ENCODE measurements around the gene RBM6.

Gene RBM6

DNA sequence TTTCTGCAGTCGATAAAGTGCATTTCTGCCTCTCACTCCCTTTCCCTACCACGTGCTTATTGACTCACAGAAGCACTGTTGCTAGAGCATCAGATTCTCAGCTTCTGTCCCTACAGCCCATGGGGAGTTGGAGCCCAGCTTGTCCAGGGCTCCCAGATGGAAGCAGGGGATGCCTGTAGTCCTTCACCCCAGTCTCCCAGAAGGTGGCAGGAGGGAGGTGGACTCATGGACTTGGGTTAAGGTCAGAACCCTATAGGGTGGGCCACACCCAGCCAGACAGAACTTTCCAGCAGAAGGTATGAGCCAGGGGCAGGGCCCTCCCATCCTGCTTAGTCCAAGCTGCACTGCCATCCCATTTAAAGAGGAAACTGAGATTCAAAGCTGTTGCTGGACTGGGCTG lies 182.1 kb downstream of the RBM6 start:
- ChIA-PET POLR2A (interaction anchor here (1.3 kb wide), 1 partner anchor 9 kb away, joined by 3 read pairs; no protein-coding TSS in a partner anchor), CTCF (interaction anchor here (0.9 to 8.4 kb wide), 14 partner anchors 10 to 202 kb away, joined by 3 to 194 read pairs (median 10); partner anchors contain the start of gene GNAT1)
- no peak overlapping the region for H3K27ac ChIP-seq (ENCODE audit: insufficient read depth in 1 of 2, low read depth in 1 of 2, low read length in 2 of 2, poor library complexity in 1 of 2, severe bottlenecking in 2 of 2)
- no peak overlapping the region for H3K4me3 ChIP-seq (ENCODE audit: control insufficient read depth in 1 of 7, extremely low read depth in 1 of 7, insufficient read depth in 4 of 7, low read depth in 2 of 7, low read length in 6 of 7)
- no peaks in the 10 kb centered on the region for H3K9me3 ChIP-seq (ENCODE audit: control extremely low read depth in 1 of 5, control insufficient read depth in 4 of 5, insufficient read depth in 2 of 5, low read depth in 1 of 5, low read length in 4 of 5)
- peaks cover 0 to 6% (median 2%) of the 10 kb centered on the region in 4 experiments for H3K4me1 ChIP-seq (ENCODE audit: control extremely low read depth in 1 of 4, control insufficient read depth in 4 of 4, insufficient read depth in 4 of 4, low read length in 3 of 4)
- no peaks in the 10 kb centered on the region for H3K27me3 ChIP-seq (replicated peaks in 2 of 5; ENCODE audit: control insufficient read depth in 4 of 5, insufficient read depth in 5 of 5, low read length in 4 of 5)
- no peak for DNase-seq
- H3K36me3 ChIP-seq (ENCODE audit: control insufficient read depth in 4 of 4, insufficient read depth in 4 of 4, low read length in 3 of 4): peaks cover 5 to 39% (median 29%) of the 10 kb centered on the region in 4 experiments
- 74% methylated on average over 2 of the region's 2 CpGs for WGBS (ENCODE audit: insufficient coverage)

DNA sequence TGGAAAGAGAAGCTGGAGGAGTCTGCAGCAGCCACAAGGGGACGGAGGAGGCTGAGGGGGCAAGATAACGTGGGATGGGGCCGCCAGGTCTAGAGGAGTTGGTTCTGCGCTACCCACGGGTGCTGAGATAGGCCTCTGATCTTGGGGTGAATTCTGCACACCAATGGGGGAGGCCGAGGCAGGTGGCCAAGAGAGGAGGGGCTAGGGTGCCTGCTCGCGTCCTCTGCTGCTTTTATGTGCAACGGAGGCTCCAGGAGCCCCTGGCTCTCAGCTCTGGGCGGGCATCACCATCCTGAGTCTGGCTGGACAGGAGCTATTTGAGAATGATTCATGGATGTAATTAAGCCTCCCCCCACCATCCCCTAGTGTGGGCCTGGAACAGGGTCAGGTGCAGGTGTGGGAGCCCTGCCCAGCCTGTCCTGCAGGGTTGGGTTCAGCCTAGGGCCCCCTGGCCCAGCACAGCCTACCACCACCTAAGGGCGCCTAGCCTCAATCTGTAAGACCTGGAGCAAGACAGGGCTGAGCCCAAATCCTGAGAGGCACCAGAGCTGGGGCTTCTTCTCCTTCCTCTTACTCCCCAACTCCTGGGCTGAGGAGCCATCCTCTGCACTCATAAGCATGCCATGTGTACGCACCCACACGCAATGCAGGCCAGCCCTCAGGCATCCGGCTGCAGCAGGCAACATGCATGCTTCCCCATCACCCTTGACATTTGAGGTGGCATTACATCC lies 182.9 kb downstream of the RBM6 start:
- Histone ChIP-seq H3K36me3 (ENCODE audit: control insufficient read depth in 4 of 4, insufficient read depth in 4 of 4, low read length in 3 of 4) (peaks cover 2 to 32% (median 23%) of the 10 kb centered on the region in 4 experiments), H3K27ac (ENCODE audit: insufficient read depth in 1 of 2, low read depth in 1 of 2, low read length in 2 of 2, poor library complexity in 1 of 2, severe bottlenecking in 2 of 2) (no peak overlapping the region), H3K9me3 (ENCODE audit: control extremely low read depth in 1 of 5, control insufficient read depth in 4 of 5, insufficient read depth in 2 of 5, low read depth in 1 of 5, low read length in 4 of 5) (no peaks in the 10 kb centered on the region), H3K4me3 (ENCODE audit: control insufficient read depth in 1 of 7, extremely low read depth in 1 of 7, insufficient read depth in 4 of 7, low read depth in 2 of 7, low read length in 6 of 7) (no peak overlapping the region), H3K4me1 (ENCODE audit: control extremely low read depth in 1 of 4, control insufficient read depth in 4 of 4, insufficient read depth in 4 of 4, low read length in 3 of 4) (peaks cover 0 to 6% (median 2%) of the 10 kb centered on the region in 4 experiments), H3K27me3 (replicated peaks in 2 of 5; ENCODE audit: control insufficient read depth in 4 of 5, insufficient read depth in 5 of 5, low read length in 4 of 5) (no peaks in the 10 kb centered on the region)
- 89% methylated on average over 14 of the region's 14 CpGs for WGBS (ENCODE audit: insufficient coverage)
- ChIA-PET CTCF (interaction anchor here (0.9 to 8.4 kb wide), 16 partner anchors 10 to 201 kb away, joined by 3 to 194 read pairs (median 7); partner anchors contain the start of gene GNAT1), POLR2A (interaction anchor here (1.3 kb wide), 1 partner anchor 8 kb away, joined by 3 read pairs; no protein-coding TSS in a partner anchor)
- no peak for DNase-seq

DNA sequence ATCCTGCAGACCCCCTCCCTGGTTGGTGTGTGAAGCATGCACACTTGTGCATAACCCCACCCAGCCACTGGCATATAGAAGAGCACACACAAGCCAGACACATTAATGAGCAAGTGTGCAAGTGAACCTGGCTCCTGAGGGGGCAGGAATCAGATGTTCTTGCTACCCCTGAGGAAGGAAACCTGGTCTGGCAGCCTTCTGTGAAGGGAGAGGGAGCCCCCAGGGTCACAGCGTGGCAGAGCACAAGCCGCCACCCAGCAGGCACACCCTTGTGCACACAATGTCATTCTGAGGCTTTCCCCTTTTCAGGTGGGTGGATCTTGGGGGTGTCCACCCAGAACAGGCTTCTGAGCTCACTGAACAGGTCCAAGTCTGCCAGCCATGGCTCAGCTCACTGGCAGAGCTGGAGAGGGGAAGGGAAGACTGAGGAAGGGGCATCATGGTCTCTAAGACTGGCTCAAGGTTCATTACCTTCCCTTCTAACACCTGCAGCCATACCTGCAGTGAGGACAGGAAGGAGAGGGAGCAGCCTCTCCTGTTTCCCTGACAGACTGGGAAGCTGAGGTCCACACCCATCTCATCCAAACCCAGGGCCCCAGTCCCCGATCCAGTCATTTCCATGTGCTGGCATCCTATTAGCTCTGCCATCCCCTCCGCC lies 183.6 kb downstream of the RBM6 start:
- H3K4me1 ChIP-seq (ENCODE audit: control extremely low read depth in 1 of 4, control insufficient read depth in 4 of 4, insufficient read depth in 4 of 4, low read length in 3 of 4): peaks cover 0 to 6% (median 2%) of the 10 kb centered on the region in 4 experiments
- no peaks in the 10 kb centered on the region for H3K27me3 ChIP-seq (replicated peaks in 2 of 5; ENCODE audit: control insufficient read depth in 4 of 5, insufficient read depth in 5 of 5, low read length in 4 of 5)
- H3K27ac ChIP-seq (ENCODE audit: insufficient read depth in 1 of 2, low read depth in 1 of 2, low read length in 2 of 2, poor library complexity in 1 of 2, severe bottlenecking in 2 of 2): no peak overlapping the region
- H3K4me3 ChIP-seq (ENCODE audit: control insufficient read depth in 1 of 7, extremely low read depth in 1 of 7, insufficient read depth in 4 of 7, low read depth in 2 of 7, low read length in 6 of 7): no peak overlapping the region
- peaks cover 1 to 25% (median 16%) of the 10 kb centered on the region in 4 experiments for H3K36me3 ChIP-seq (ENCODE audit: control insufficient read depth in 4 of 4, insufficient read depth in 4 of 4, low read length in 3 of 4)
- WGBS (ENCODE audit: insufficient coverage): 100% methylated on average over 2 of the region's 4 CpGs
- CTCF ChIA-PET: interaction anchor here (0.9 to 8.4 kb wide), 11 partner anchors 11 to 201 kb away, joined by 3 to 194 read pairs (median 12); partner anchors contain the start of gene GNAT1
- H3K9me3 ChIP-seq (ENCODE audit: control extremely low read depth in 1 of 5, control insufficient read depth in 4 of 5, insufficient read depth in 2 of 5, low read depth in 1 of 5, low read length in 4 of 5): no peaks in the 10 kb centered on the region
- POLR2A ChIA-PET: no interaction called here
- DNase-seq: peak in 1 of 3 donors; percentile 19

DNA sequence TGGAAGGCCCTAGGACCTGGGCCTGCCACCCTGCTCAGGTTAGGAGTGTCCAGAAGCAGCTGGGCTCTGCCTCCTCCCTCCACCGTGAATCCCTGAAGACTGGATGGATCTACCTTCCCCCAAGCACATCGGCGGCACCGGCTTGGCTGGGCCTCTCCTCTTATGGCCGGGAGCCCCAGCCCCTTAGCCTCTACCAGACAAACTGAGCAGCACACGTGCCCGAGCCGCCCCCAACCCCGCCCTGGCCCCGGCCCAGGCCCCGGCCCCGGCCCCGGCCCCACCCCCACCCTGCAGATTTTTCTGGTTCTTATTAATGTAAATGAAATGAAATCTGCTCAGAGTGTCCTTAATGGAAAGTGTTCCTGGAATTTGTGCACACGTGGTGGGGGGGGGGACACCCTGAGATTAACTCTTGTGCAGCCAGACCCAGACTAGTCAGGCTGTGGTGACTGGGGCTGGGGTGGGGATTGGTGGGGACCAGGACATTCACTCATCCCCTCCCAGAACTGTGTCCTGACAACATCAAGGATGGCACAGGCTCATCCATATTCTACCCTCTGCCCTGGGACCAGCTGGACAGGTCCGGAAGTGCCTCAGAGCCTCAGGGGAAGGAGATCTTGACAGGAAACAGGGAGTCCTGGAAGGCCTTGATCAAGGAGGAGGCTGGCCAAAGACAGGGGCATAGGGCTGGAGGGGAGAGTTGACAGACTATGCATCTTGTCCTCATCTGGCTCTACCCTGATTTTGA lies 184.3 kb downstream of the RBM6 start:
- POLR2A ChIA-PET: no interaction called here

DNA sequence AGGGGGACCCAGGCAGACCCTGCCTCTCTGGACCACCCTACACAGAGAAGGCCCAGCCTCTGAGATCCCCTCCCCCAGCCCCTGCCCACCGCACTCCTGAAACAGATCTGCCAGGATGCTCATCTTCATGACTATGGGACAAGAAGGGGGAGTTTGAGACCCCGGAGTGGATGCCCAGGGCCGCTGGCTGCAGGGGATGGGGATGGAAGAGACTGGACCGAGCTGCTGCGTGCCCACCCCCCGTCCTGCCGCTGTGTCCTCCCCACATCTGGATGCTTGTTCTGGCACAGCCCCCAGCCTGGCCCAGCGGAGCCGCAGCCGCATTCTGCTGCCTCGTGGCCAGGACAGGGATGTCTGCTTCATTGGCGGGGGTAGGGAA lies 184.8 kb downstream of the RBM6 start:
- no peak for DNase-seq
- no peak overlapping the region for H3K4me3 ChIP-seq (ENCODE audit: control insufficient read depth in 1 of 7, extremely low read depth in 1 of 7, insufficient read depth in 4 of 7, low read depth in 2 of 7, low read length in 6 of 7)
- WGBS (ENCODE audit: insufficient coverage): 86% methylated on average over 6 of the region's 12 CpGs

More for the DNA sequence above, 184.3 kb downstream of the RBM6 start:
- Histone ChIP-seq H3K36me3 (ENCODE audit: control insufficient read depth in 4 of 4, insufficient read depth in 4 of 4, low read length in 3 of 4) (peaks cover 0 to 20% (median 11%) of the 10 kb centered on the region in 4 experiments), H3K9me3 (ENCODE audit: control extremely low read depth in 1 of 5, control insufficient read depth in 4 of 5, insufficient read depth in 2 of 5, low read depth in 1 of 5, low read length in 4 of 5) (no peaks in the 10 kb centered on the region), H3K27me3 (replicated peaks in 2 of 5; ENCODE audit: control insufficient read depth in 4 of 5, insufficient read depth in 5 of 5, low read length in 4 of 5) (no peaks in the 10 kb centered on the region), H3K4me1 (ENCODE audit: control extremely low read depth in 1 of 4, control insufficient read depth in 4 of 4, insufficient read depth in 4 of 4, low read length in 3 of 4) (peaks cover 0 to 6% (median 2%) of the 10 kb centered on the region in 4 experiments), H3K27ac (ENCODE audit: insufficient read depth in 1 of 2, low read depth in 1 of 2, low read length in 2 of 2, poor library complexity in 1 of 2, severe bottlenecking in 2 of 2) (no peak overlapping the region), H3K4me3 (ENCODE audit: control insufficient read depth in 1 of 7, extremely low read depth in 1 of 7, insufficient read depth in 4 of 7, low read depth in 2 of 7, low read length in 6 of 7) (no peak overlapping the region)
- CTCF ChIA-PET: interaction anchor here (0.9 to 8.4 kb wide), 5 partner anchors 10 to 102 kb away, joined by 3 to 194 read pairs (median 39); partner anchors contain the start of gene GNAT1
- DNase-seq: no peak
- WGBS (ENCODE audit: insufficient coverage): 92% methylated on average over 6 of the region's 15 CpGs

DNA sequence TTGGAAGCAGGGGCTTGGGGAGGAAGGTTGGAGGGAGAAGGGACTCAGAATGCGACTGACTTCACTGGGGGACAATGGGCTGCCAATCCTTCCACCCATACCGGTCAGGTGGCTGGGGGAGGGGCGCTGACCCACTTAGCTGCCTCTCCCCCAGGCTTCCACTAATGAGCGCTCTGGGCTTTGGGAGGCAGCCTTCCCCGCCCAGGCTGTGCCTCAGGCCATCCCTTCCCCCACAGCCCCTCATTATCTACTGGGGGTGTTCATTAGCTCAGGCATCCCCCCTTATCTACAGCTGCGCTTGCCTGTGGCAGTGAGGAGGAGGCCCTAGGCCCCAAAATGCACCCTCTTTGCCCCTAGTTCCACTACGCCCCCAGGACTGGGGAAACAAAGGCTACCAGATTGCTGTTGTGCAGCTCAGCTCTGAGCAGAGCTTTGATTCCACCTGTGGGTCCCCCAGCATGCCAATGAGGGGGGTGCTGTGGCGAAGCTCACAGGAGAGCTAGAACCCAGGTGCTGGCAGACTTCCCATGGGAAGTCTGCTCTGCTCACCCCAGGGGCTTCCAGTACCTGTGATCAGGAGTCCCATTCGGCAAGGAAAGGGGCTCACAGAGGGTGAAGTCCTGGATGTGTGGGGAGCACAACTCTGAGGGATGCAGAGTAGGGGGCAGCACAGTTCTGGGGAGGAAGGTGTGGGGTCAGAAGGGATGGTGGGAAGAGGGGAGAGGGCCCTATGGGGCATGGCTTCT lies 185.8 kb downstream of the RBM6 start:
- POLR2A ChIA-PET: no interaction called here
- Histone ChIP-seq H3K9me3 (ENCODE audit: control extremely low read depth in 1 of 5, control insufficient read depth in 4 of 5, insufficient read depth in 2 of 5, low read depth in 1 of 5, low read length in 4 of 5) (no peaks in the 10 kb centered on the region), H3K36me3 (ENCODE audit: control insufficient read depth in 4 of 4, insufficient read depth in 4 of 4, low read length in 3 of 4) (peaks cover 0 to 7% (median 5%) of the 10 kb centered on the region in 4 experiments), H3K27me3 (replicated peaks in 2 of 5; ENCODE audit: control insufficient read depth in 4 of 5, insufficient read depth in 5 of 5, low read length in 4 of 5) (no peaks in the 10 kb centered on the region), H3K4me3 (ENCODE audit: control insufficient read depth in 1 of 7, extremely low read depth in 1 of 7, insufficient read depth in 4 of 7, low read depth in 2 of 7, low read length in 6 of 7) (no peak overlapping the region), H3K27ac (ENCODE audit: insufficient read depth in 1 of 2, low read depth in 1 of 2, low read length in 2 of 2, poor library complexity in 1 of 2, severe bottlenecking in 2 of 2) (no peak overlapping the region), H3K4me1 (ENCODE audit: control extremely low read depth in 1 of 4, control insufficient read depth in 4 of 4, insufficient read depth in 4 of 4, low read length in 3 of 4) (peaks cover 0 to 6% (median 2%) of the 10 kb centered on the region in 4 experiments)
- CTCF ChIA-PET: interaction anchor here (0.8 to 8.2 kb wide), 7 partner anchors 10 to 99 kb away, joined by 3 to 194 read pairs (median 4); partner anchors contain the start of gene GNAT1
- 94% methylated on average over 5 of the region's 9 CpGs for WGBS (ENCODE audit: insufficient coverage)
- no peak for DNase-seq

More for the DNA sequence above, 184.8 kb downstream of the RBM6 start:
- no peaks in the 10 kb centered on the region for H3K27me3 ChIP-seq (replicated peaks in 2 of 5; ENCODE audit: control insufficient read depth in 4 of 5, insufficient read depth in 5 of 5, low read length in 4 of 5)
- peaks cover 0 to 16% (median 10%) of the 10 kb centered on the region in 4 experiments for H3K36me3 ChIP-seq (ENCODE audit: control insufficient read depth in 4 of 4, insufficient read depth in 4 of 4, low read length in 3 of 4)
- H3K27ac ChIP-seq (ENCODE audit: insufficient read depth in 1 of 2, low read depth in 1 of 2, low read length in 2 of 2, poor library complexity in 1 of 2, severe bottlenecking in 2 of 2): no peak overlapping the region
- ChIA-PET POLR2A (no interaction called here), CTCF (interaction anchor here (1.4 to 8.4 kb wide), 4 partner anchors 9 to 70 kb away, joined by 5 to 194 read pairs (median 74); partner anchors contain the start of gene GNAT1)
- H3K4me1 ChIP-seq (ENCODE audit: control extremely low read depth in 1 of 4, control insufficient read depth in 4 of 4, insufficient read depth in 4 of 4, low read length in 3 of 4): peaks cover 0 to 6% (median 2%) of the 10 kb centered on the region in 4 experiments
- no peaks in the 10 kb centered on the region for H3K9me3 ChIP-seq (ENCODE audit: control extremely low read depth in 1 of 5, control insufficient read depth in 4 of 5, insufficient read depth in 2 of 5, low read depth in 1 of 5, low read length in 4 of 5)
